Transverse colon (tissue), 4 donors: ENCODE data around the gene SSR3. TPM values are rescaled to one million over a fixed set of nuclear protein-coding genes. Genes with fewer than 3 reads are reported as not detected.

ENCODE experiments used
- DNase-seq: peaks from one replicate; pipeline ENCODE4 v3.0.0-alpha.2; 2019
- H3K27ac ChIP-seq, 4 donors: fragments of 200-600 bp; sonication (generic); 2 replicates each; pipeline ENCODE4 v1.5.1; 2016 to 2018; ENCODE audit warnings: inconsistent platforms in 4 of 4
- H3K27me3 ChIP-seq: fragments of 200-600 bp; sonication (generic); 2 replicates; pipeline ENCODE4 v1.5.1; 2017; ENCODE audit warnings: inconsistent platforms
- H3K36me3 ChIP-seq, 4 donors: fragments of 200-600 bp; sonication (generic); 2 replicates each; pipeline ENCODE4 v1.5.1; 2017 to 2019; ENCODE audit warnings: inconsistent platforms in 4 of 4
- H3K4me1 ChIP-seq, 4 donors: fragments of 200-600 bp; sonication (generic); 2 replicates each; pipeline ENCODE4 v1.5.1; 2017 to 2020; ENCODE audit warnings: inconsistent platforms in 4 of 4
- H3K4me3 ChIP-seq, 4 donors: fragments of 200-600 bp; sonication (generic); 1 replicate in 1 of 4; 2 replicates in 3 of 4; pipeline versions ENCODE4 v1.5.1 to v1.6.1; 2017 to 2019; ENCODE audit warnings: inconsistent platforms in 4 of 4
- H3K9me3 ChIP-seq, 2 donors: fragments of 200-600 bp; sonication (generic); 2 replicates each; pipeline ENCODE4 v1.5.1; 2017 to 2019; ENCODE audit warnings: inconsistent platforms in 2 of 2
- EP300 ChIP-seq: sonication (generic); formaldehyde crosslinking; IDR thresholded peaks from one replicate; pipeline ENCODE4 v1.6.1; 2017; ENCODE audit warnings: antibody characterized with exemption, low read depth
- POLR2A ChIP-seq: fragments of 450-650 bp; IDR thresholded peaks from one replicate; pipeline ENCODE4 v1.6.1; 2016; ENCODE audit warnings: antibody characterized with exemption, mild to moderate bottlenecking, moderate library complexity
- POLR2AphosphoS5 ChIP-seq, 3 donors: sonication (generic); formaldehyde crosslinking; IDR thresholded peaks; one replicate each; pipeline ENCODE4 v1.6.1; 2016; ENCODE audit warnings: antibody characterized with exemption in 3 of 3
- WGBS, 2 donors: methylation state at CpG; one replicate each; pipeline ENCODE4 v1.1.5; 2018; ENCODE audit warnings: low coverage in 1 of 2; 5-methylcytosine and 5-hydroxymethylcytosine counted together
- in situ Hi-C, 4 donors: fragments of 200-750 bp; cut with MboI; loops; one replicate each; pipeline versions ENCODE4 v1.15.0 to v1.15.1; 2017; ENCODE audit warnings: low sequenced_read_pairs in 3 of 4, low pct_ligation_motif_present in 1 of 4, low pct_unique_long_range_greater_than_20kb in 1 of 4
- intact Hi-C: fragments of 100-400 bp; cut with DNase I; formaldehyde crosslinking; loops from one replicate; pipeline ENCODE4 v1.15.1; 2023; ENCODE audit warnings: low total_unique reads
- total RNA-seq, 4 donors: library from RNA; depleted of rRNA; stranded (reverse); fragments of >200 nt; gene quantifications; one replicate each; pipeline ENCODE4 v1.1.0, GENCODE V29; 2016
- TF ChIP-seq, protein P1 (sequence below), 5 experiments: fragments of 200-600 bp in 3 of 5; fragments of 450-650 bp in 2 of 5; sonication (generic) in 3 of 5; IDR thresholded peaks; 1 replicate in 2 of 5; 2 replicates in 3 of 5; pipeline ENCODE4 v1.5.1; 2016 to 2017; ENCODE audit warnings: antibody characterized with exemption in 5 of 5, inconsistent platforms in 3 of 5, mild to moderate bottlenecking in 2 of 5, moderate library complexity in 1 of 5

Gene SSR3
- total RNA-seq, 4 donors from 2014 or later, result 21.7 to 68.8 (median 50.1) TPM

DNA sequence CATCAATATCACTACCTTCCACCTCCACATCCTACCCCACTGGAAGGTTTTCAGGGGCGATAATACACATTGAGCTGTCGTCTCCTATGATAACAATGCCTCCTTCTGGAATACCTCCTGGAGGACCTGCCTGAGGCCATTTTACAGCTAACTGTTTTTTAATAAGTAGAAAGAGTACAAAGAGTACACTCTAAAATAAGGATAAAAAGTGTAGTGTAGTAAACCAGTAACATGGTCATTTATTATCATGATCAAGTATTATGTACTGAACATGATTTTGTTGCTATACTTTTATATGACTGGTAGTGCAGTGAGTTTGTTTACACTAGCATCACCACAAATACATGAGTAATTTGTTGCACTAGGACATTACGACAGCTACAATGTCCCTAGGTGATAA lies 46.6 kb upstream of the SSR3 start:
- H3K27ac ChIP-seq, result no peak overlapping the region
- no peak for DNase-seq
- intact Hi-C loops (no loop called here), in situ Hi-C loops (no loop called here)
- H3K4me3 ChIP-seq, result no peak overlapping the region
- H3K27me3 ChIP-seq, result no peaks in the 10 kb centered on the region
- peaks cover 0 to 10% (median 0%) of the 10 kb centered on the region in 4 donors for H3K4me1 ChIP-seq
- H3K9me3 ChIP-seq, result no peaks in the 10 kb centered on the region
- 73 to 77% methylated on average over 2 to 3 of the region's 3 CpGs for WGBS, 2 donors
- TF ChIP-seq, protein P1, sequence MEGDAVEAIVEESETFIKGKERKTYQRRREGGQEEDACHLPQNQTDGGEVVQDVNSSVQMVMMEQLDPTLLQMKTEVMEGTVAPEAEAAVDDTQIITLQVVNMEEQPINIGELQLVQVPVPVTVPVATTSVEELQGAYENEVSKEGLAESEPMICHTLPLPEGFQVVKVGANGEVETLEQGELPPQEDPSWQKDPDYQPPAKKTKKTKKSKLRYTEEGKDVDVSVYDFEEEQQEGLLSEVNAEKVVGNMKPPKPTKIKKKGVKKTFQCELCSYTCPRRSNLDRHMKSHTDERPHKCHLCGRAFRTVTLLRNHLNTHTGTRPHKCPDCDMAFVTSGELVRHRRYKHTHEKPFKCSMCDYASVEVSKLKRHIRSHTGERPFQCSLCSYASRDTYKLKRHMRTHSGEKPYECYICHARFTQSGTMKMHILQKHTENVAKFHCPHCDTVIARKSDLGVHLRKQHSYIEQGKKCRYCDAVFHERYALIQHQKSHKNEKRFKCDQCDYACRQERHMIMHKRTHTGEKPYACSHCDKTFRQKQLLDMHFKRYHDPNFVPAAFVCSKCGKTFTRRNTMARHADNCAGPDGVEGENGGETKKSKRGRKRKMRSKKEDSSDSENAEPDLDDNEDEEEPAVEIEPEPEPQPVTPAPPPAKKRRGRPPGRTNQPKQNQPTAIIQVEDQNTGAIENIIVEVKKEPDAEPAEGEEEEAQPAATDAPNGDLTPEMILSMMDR (IDR thresholded peaks at IDR 0.05), result no peak
- TF ChIP-seq EP300 (no peak), POLR2AphosphoS5 (IDR thresholded peaks at IDR 0.05) (no peak), POLR2A (no peak)
- H3K36me3 ChIP-seq, result no peaks in the 10 kb centered on the region

DNA sequence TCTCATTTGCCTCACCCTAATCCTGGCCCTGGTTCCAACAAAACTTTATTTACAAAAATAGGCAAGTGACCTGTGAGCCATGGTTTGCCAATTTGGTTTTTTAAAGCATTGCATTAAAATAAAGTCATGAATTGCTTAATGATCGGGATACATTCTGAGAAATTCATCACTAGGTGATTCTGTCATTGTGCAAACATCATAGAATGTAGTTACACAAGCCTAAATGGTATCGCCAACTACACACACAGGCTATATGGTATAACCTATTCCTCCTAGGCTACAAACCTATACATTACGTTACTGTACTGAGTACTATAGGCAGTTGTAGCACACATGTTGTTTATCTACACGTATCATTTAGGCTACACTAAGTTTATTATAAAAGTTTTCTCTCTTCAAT lies 45.9 kb upstream of the SSR3 start:
- no peak for TF ChIP-seq POLR2A
- TF ChIP-seq, protein P1 (IDR thresholded peaks at IDR 0.05), result no peak
- TF ChIP-seq EP300, result no peak
- TF ChIP-seq POLR2AphosphoS5 (IDR thresholded peaks at IDR 0.05), result no peak
- H3K27me3 ChIP-seq, result no peaks in the 10 kb centered on the region
- no peak overlapping the region for H3K4me3 ChIP-seq
- no peak for DNase-seq
- WGBS, 2 donors, result 92 to 97% methylated on average over 4 of the region's 4 CpGs
- no peaks in the 10 kb centered on the region for H3K36me3 ChIP-seq
- in situ Hi-C loops, result no loop called here
- no peaks in the 10 kb centered on the region for H3K9me3 ChIP-seq
- H3K4me1 ChIP-seq, result peaks cover 0 to 4% (median 0%) of the 10 kb centered on the region in 4 donors
- no peak overlapping the region for H3K27ac ChIP-seq
- intact Hi-C loops, result no loop called here

DNA sequence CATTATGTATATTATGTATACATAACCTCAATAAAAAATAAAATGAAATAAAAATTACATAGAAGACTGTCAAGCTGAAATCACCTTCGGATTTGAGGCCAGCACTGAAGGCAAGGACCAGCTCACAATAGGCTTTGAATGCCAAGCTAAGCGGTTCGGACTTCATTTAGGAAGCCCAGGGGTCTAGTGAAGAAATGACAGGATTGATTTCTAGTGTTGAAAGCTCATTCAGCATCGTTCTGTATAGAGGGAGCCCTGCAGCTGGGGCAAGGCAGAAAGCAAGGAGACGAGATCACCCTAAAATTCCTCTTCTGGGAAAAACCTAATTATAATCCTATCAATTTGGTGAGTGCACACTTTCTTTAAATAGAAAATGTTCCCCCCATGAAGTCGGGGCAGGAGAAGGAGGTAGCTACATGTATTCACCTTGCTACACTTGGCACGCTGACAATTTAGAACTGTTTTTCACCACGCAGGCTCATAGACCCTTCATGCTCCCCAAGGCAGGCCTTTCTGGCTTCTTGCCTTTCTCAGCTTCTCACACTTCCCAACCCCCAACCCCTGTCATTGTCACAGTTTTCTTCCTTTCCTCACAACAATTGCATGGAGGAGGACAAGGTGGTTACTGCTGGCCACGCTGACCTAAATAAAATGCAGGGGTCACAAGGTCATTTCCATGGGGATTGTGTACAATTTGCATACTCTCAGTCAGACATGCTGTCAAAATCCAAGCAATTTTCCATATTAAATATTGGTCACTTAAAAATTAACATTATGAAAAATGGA lies 44.4 kb upstream of the SSR3 start:
- intact Hi-C loops (no loop called here), in situ Hi-C loops (no loop called here)
- 79 to 83% methylated on average over 8 to 9 of the region's 9 CpGs for WGBS, 2 donors
- peaks cover 0 to 3% (median under 1%) of the 10 kb centered on the region in 4 donors for H3K4me1 ChIP-seq
- no peaks in the 10 kb centered on the region for H3K27me3 ChIP-seq
- H3K27ac ChIP-seq, result no peak overlapping the region
- H3K9me3 ChIP-seq, result no peaks in the 10 kb centered on the region
- H3K4me3 ChIP-seq, result no peak overlapping the region
- no peak for DNase-seq
- TF ChIP-seq POLR2AphosphoS5 (IDR thresholded peaks at IDR 0.05), result no peak
- TF ChIP-seq, protein P1 (IDR thresholded peaks at IDR 0.05), result no peak
- no peak for TF ChIP-seq POLR2A
- no peak for TF ChIP-seq EP300
- no peaks in the 10 kb centered on the region for H3K36me3 ChIP-seq

DNA sequence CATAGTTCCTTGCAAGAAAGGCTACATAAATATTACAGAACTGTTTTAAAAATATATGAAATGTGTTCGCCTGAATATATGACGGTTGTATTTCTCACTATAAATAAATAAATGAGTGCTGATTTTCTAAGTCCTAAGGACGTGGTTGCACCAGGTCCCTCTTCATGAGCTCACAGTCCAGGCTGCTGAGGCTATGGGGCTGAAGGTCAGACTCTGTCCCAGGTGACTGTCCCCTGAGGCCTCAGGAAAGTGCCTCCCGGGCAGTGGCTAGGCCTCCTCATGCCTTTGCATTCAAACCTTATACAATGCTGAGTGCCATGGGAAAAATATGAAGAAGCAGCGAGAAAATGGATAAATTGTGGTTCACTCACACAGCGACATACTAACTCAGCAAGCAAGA lies 43.5 kb upstream of the SSR3 start:
- TF ChIP-seq POLR2A, result no peak
- TF ChIP-seq POLR2AphosphoS5 (IDR thresholded peaks at IDR 0.05), result no peak
- no peak for TF ChIP-seq EP300
- TF ChIP-seq, protein P1 (IDR thresholded peaks at IDR 0.05), result no peak
- H3K27ac ChIP-seq, result no peak overlapping the region

More for the DNA sequence above, 43.5 kb upstream of the SSR3 start:
- 85 to 91% methylated on average over 6 of the region's 6 CpGs for WGBS, 2 donors
- Histone ChIP-seq H3K4me1 (peaks cover 0 to 11% (median 8%) of the 10 kb centered on the region in 4 donors), H3K4me3 (no peak overlapping the region), H3K36me3 (no peaks in the 10 kb centered on the region), H3K9me3 (no peaks in the 10 kb centered on the region), H3K27me3 (no peaks in the 10 kb centered on the region)
- in situ Hi-C loops (no loop called here), intact Hi-C loops (no loop called here)
- no peak for DNase-seq
